ENCODE results near the gene PELI2.

PELI2 gene

GRCh38 chr14:56144176-56144575 lies 26.0 kb downstream of the PELI2 start:
- POLR2A ChIA-PET = no interaction called here

GRCh38 chr14:56145181-56145769 lies 27.1 kb downstream of the PELI2 start:
- CTCF ChIA-PET = interaction anchor here (1.3 kb wide), 1 partner anchor 17 kb away, joined by 5 read pairs; no protein-coding TSS in a partner anchor
- no peak for TF ChIP-seq CTCF (IDR thresholded peaks at IDR 0.05; ENCODE audit: control extremely low read depth, extremely low read depth, low read depth, missing control alignments)
- DNase-seq (ENCODE audit: extremely low spot score) = no peak
- POLR2A ChIA-PET = no interaction called here

More at GRCh38 chr14:56144176-56144575, 26.0 kb downstream of the PELI2 start:
- no peak for TF ChIP-seq CTCF (IDR thresholded peaks at IDR 0.05; ENCODE audit: control extremely low read depth, extremely low read depth, low read depth, missing control alignments)
- no peak for DNase-seq (ENCODE audit: extremely low spot score)
- CTCF ChIA-PET = no interaction called here

- POLR2A ChIA-PET = no interaction called here
- TF ChIP-seq CTCF (IDR thresholded peaks at IDR 0.05; ENCODE audit: control extremely low read depth, extremely low read depth, low read depth, missing control alignments) = no peak
- DNase-seq (ENCODE audit: extremely low spot score) = no peak
- CTCF ChIA-PET = interaction anchor here (1.3 kb wide), 1 partner anchor 18 kb away, joined by 5 read pairs; no protein-coding TSS in a partner anchor
These were observed 27.8 kb downstream of the PELI2 start for GRCh38 chr14:56145965-56146364.

- ChIA-PET POLR2A (no interaction called here), CTCF (no interaction called here)
- TF ChIP-seq CTCF (IDR thresholded peaks at IDR 0.05; ENCODE audit: control extremely low read depth, extremely low read depth, low read depth, missing control alignments) = no peak
- DNase-seq (ENCODE audit: extremely low spot score) = no peak
These were observed 29.2 kb downstream of the PELI2 start for GRCh38 chr14:56147449-56147848.

- no peak for TF ChIP-seq CTCF (IDR thresholded peaks at IDR 0.05; ENCODE audit: control extremely low read depth, extremely low read depth, low read depth, missing control alignments)
- POLR2A ChIA-PET = no interaction called here
- CTCF ChIA-PET = no interaction called here
These were observed 30.0 kb downstream of the PELI2 start for GRCh38 chr14:56147986-56148901.

GRCh38 chr14:56149151-56149550 lies 30.9 kb downstream of the PELI2 start:
- no peak for DNase-seq (ENCODE audit: extremely low spot score)
- CTCF ChIA-PET = no interaction called here
- no peak for TF ChIP-seq CTCF (IDR thresholded peaks at IDR 0.05; ENCODE audit: control extremely low read depth, extremely low read depth, low read depth, missing control alignments)
- POLR2A ChIA-PET = no interaction called here

More at GRCh38 chr14:56147986-56148901, 30.0 kb downstream of the PELI2 start:
- DNase-seq (ENCODE audit: extremely low spot score) = no peak

All from GM10248 (cell line).